ENCODE results near the gene ETV6. TPM values are rescaled to one million over a fixed set of nuclear protein-coding genes. Genes with fewer than 3 reads are reported as not detected.

Gene ETV6
- total RNA-seq, 1 experiment from 2014 or later, result 1.9 TPM

DNA sequence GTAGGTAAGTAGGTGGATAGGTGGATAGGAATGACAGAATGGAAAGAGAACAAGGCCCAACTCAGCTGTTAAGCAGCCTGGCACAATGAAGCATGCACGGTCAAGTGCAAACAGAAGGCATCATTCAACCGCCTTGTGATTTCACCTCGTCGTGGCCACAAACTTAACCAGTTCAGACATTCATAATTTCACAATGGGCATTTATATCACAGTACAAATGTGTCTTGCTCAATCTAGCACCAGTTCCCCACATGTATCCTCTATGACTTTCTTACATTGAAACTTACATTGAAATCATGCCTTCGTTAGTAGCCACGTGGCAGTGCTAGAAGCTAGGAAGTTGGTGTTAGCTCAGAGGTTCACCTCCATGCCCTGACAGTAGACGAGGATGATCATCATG, 207.5 kb downstream of the ETV6 start:
- DNase-seq (ENCODE audit: low spot score), result no peak

DNA sequence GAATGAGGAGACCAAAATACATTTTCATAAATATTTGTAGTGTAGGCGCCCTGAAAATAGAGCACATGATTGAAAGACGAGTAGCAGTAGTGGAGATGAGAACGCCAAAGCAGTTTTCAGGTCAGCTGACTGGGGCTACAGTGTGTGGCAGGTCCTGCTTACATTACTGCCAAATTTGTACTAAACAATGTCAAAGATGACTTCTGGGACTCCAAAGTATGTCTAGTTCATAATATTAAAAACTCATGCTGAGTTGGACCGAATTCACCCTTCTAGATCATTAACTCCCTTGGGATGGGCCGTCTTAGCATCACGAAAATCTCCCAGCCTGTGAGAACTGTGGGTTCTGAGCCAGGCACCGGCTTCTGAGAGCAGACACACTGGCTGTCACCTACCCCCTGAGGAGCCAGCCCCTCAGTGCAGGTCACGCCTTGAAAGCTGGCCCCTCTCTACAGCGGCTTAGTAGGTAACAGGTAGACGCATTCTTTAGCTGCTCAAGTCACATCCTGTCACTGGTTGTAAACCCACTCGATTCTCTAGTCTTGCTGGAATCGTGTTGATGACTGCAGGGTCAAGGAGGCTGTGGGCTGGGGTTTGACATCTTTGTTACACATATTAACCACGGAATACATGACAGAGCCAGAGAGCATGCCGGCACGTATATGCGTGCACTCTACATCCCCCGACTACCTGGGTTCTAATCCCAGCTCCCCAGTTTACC, 210.4 kb downstream of the ETV6 start:
- DNase-seq (ENCODE audit: low spot score), result no peak

DNA sequence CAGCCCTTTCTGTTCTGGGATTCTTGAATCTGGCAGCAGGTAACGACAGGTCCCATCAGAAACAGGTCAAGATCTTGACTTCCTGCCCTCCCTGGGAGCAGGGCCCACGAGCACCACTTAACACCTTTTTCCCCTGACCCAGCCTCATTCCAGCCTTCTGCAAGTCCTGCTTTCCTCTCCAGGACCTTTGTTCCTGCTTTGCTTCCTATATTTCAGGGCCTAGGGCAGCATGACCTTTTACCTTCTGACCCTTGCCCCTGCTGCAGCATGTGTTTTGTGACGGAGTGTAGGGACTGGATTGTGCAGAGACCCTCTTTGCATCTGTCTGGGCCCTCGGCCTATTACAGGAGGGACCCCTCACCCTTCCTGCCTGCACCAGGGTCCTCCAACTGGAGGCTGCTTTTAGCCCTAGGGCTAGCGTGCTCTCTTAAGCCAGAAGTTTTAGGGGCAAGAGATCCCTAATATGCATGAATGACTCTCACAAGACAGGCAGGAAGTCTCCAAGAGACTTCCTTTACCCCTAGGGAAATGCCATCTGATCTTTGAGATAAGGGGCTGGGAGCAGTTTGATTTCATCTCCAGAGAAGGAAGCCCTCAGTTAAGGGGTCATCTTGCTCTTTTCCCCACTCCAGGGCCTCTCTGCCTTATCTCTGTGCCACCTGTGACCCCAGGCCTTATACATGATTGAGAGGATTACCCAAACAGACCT, 211.8 kb downstream of the ETV6 start:
- no peak for DNase-seq (ENCODE audit: low spot score)

DNA sequence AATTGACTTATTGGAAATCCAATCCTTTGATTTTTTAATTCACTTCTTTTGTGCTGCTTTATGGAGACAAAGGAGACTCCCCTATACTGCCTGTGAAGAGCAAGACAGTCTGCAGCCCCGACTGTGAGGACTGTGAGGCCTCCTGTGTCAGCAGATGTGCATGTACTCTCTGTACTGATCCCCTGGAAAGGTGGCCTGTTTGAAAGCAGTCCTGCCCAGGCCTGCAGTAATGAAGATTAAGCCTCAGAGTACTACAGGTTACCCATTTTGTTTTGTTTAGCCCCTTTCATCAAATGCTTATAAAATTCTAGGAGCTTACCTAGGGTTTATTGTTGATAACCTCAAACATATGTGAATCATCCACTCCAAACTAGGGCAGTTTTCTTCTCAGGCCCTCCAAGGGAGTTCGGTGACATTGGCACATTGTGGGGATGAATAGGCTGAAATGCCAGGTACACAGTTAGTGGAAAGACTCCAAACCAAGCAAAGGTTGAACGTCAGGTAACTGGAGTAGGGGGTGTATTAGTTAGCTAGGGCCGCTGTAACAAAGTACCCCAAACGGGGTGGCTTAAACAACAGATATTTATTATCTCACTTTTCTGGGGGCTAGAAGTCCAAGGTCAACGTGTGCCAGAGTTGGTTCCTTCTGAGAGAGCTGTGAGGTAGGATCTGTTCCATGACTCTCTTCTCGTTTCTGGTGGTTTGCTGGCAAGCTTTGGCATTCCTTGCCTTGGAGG, 212.6 kb downstream of the ETV6 start:
- DNase-seq (ENCODE audit: low spot score), result no peak

DNA sequence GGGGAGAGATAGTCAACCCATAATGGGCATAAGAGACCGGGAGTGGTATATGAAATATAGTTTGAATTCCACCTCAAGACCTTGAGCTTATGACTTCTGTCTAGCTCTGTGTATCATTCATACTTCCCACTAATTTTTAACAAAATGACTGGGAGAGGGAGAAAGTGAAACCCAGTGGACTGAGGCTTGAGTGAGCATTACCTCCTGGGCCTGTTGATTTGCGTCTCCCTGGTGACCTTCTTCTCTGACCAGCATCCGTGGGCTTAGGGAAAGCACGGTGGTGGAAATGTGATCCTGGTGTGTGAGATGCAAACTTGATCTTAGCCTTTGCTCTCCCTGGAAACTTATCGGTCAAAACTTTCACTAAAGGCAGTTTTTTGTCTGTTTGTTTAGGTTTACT, 213.3 kb downstream of the ETV6 start:
- no peak for DNase-seq (ENCODE audit: low spot score)

DNA sequence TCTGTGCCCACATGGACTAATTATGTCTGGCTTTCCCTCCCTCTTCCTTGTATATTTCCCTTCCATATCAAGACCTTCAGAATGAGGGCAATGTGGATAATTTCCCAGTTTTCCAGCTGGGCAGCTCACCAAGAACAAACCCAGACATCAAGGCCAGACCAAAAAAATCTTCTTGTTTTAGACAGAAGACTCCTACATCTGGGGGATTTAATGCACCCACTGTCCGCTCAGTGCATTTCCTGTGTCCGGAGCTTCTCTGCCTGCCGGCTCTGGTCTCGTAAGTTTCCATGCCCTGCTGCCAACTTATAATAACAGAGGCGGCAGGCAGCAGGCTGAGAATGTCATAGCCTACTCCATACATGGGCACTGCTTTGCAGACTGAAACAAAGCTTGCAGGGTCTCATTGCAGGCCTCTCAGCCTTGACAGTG, 214.0 kb downstream of the ETV6 start:
- DNase-seq (ENCODE audit: low spot score), result no peak

DNA sequence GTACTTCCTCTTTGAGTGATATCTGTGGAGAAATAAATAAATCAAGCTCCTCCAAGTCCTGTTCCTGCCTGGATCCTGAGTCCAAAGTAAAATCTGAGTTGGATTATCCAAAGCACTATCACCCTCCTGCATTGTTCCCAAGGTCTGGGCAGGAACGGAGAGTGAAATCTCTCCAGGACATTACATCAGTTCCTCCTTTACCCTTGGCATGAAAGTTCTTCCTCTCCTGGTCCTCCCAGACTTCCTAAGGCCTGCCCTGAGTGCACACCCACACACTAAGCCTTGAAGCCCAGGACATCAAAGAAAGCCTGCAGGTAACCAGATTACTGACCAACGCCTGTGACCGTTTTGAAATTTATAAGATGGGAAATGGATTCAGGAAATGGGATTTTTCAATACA, 214.5 kb downstream of the ETV6 start:
- DNase-seq (ENCODE audit: low spot score), result no peak

DNA sequence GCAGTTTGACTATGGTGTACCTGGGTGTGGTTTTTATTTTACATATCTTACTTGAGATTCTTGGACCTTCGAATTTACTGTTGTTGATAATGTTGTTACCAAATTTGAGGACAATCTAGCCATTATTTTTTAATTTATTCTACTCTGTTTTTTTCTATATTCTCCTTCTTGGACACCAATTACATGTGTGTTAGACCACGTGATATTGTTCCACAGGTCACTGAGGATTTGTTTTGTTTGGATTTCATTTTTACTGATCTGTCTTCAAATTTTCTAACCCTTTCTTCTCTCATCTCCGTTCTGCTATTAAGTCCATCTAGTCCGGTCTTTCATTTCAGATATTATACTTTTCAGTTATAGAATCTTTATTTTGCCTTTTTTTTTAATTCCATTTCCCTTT, 216.3 kb downstream of the ETV6 start:
- no peak for DNase-seq (ENCODE audit: low spot score)

DNA sequence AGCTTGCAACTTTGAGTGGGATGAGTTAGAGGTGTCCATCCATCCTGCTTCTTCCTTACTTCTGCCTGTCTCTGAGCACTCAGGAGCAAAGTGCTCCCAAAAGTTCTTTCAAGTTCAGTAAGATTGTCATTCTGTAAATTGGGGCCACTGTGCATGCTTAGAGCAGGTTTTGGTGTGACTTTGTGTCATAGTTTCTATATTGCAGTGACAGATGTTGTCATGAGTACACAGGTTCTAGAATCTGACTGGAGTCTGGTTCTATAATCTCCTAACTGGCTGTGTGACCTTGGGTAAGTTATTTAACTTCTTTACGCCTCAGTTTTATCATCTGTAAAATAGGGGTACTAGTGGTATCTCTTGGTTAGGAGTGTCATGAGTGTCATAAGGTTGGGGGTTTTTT, 218.6 kb downstream of the ETV6 start:
- no peak for DNase-seq (ENCODE audit: low spot score)

DNA sequence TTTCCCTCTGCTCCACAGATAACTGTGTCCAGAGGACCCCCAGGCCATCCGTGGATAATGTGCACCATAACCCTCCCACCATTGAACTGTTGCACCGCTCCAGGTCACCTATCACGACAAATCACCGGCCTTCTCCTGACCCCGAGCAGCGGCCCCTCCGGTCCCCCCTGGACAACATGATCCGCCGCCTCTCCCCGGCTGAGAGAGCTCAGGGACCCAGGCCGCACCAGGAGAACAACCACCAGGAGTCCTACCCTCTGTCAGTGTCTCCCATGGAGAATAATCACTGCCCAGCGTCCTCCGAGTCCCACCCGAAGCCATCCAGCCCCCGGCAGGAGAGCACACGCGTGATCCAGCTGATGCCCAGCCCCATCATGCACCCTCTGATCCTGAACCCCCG, 219.9 kb downstream of the ETV6 start:
- DNase-seq (ENCODE audit: low spot score), result no peak

DNA sequence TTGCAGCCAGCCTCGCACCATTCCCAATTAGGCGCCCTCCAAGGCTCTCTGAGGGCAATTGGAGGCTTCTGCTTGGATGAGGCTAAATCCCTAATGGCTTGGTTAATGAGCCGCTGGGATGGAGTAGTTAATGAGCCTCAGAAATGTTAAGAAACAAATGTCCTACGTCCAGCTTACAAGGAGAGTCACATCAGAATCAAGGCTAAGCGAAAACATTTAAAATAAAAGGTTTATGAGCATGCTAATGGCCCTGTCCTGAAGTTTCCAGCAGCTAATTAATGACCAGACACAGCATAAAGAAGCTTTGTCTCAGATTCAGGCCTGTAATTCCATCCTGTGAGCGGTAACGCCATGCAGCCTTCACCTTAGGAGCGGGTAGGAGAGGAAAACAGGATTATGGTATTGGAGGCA, 220.6 kb downstream of the ETV6 start:
- DNase-seq (ENCODE audit: low spot score), result no peak

DNA sequence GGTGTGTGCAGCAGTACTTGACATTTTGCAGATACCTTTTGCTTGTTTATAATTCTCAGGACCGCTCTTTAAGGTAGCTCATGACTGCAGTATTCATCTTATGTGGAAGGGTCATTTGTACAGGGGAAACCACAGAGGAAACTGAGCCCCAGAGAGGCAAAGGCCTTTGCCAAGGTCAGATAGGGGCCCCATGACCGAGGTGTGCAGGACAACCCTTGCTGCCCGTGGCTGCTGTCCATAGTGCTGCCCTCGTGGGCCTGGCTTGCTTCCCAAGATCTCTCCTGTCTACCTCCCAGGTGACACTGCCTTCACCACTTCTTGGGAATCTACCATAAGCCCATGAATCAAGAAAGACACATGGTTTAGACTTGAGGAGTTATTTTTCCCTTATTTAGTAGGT, 222.6 kb downstream of the ETV6 start:
- DNase-seq (ENCODE audit: low spot score), result no peak

DNA sequence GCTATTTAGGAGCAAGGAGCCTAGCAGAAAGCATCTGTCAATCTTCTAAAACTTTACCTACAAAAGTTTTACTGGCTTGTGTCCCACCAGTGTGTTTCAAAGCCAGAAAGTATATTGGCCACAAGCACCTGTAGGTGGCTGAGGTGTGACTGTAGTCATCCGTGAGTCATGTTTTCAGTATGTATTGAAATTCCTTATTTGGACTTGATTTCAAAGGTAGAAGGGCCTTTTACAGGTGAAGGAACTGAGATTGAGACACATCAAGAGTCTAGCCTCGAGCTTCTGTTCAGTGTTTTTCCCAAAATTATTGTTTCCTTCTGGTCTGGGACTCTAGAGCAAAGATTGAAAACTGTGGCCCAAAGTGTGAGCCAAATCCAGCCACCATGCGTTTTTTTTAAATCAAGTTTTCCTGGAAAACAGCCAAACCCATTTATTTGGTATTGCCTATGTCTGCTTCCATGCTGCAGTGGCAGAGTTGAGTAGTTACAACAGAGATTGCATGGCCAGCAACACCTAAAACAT, 226.0 kb downstream of the ETV6 start:
- DNase-seq (ENCODE audit: low spot score), result no peak

DNA sequence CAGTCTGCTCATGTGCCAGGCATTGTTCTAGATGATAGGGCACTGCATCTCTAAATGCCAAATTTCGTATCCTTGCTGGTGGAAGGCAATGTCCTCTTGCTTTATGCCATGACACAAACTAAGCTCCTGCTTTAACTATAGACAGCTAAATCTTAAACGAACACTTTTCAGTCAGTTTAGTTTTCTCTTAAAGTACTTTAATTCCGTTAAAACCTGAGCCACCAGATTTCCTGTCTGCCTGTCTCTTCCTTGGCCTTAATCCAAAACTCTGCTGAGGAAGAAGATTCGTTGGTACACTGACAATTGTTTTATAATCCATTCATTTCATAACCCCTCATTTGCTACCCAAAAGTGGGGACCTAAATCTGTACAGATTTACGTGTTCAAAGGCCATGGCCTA, 226.8 kb downstream of the ETV6 start:
- no peak for DNase-seq (ENCODE audit: low spot score)

DNA sequence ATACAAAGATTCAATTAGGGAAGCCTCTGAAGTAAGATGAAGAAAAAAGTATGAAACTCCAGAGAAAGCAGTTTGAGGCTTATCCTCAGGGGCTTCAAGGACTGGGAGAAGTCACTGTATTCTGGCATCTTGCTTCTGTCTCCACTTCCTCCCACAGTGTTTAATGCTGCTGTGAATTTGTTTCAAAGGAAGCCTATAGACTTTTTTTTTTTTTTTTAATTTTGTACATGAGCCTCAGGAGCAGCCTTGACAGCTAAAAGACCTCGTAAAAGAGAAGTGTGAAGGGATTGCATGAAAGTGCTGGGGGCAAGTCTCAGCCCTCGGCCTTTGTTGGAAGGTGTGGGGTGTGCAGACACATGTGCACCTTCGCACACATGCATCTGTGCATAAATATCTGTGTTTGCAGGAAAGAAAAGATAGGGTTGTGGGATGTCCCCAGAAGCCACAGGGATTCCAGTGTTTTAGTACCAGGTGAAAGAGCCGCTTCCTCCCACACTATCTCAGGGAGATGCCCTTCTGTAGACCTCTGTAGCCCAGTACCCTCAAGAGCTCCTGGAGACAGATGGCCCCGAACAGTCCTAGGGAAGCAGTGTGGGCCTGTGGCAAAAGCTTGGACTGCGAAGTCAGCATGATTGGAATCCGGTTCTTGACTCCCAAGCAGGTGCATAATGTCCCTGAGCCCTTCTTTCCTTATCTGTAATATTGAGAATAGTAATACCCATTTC, 227.8 kb downstream of the ETV6 start:
- DNase-seq (ENCODE audit: low spot score), result no peak

DNA sequence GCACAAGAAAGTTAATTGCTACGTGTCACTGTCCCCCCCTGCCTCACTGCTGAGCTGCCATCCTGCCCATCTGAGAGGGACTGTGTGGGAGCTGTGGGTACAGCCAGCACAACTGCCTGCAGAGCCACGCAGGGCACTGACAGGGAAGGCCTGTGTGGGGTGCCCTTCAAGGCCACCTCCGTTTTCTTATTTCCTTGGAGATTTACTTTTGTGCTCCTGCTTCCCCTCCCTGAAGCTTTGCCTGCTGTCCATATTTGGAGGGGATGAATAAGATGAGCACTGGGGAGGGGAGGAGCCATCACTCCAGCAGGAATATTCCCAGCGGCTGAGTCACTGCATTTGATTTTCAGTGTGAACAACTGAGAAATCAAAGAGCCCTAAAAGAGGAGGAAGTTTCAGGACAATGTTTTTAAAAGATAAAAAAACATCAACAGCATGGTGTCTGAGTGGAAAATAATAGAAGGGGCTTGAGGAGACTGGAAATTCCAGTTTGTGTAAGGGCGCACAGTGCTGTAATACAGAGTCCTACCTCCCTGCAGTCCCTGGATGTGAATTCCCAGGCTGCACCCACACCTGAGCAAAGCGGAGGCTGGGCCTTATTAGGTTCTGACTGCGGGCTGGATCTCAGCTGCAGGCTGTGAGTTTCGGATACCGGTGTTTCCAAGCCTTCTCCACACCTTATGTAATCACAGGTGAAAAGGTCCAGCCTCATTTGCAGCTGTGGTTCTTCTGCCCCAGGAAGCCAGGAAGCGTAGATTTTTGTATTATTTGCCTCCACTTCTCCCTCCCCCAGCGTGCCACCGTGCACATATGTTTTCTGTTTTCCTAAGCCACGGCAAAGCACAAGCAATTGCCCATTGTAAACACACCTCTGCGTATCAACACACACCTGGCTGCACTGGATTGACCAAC, 228.7 kb downstream of the ETV6 start:
- peak; percentile 68 for DNase-seq (ENCODE audit: low spot score)

DNA sequence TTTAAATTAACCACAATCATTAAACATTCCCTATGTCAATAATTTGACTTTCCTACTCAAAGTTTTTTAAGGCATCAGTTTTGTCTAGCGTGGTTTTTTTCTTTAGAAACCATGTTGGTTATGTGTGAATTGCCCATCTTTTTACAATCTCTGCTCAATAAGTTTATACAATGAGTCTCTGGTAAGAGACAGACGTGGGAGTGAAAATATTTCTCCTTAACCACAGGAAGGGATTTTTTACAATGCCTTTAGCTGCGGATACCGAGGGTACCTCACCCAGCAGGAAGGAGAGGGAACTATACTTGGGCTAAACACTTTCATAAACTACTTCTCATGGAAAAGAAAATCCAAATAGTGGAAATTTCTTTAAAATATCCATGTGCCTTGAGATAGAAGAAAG, 229.8 kb downstream of the ETV6 start:
- DNase-seq (ENCODE audit: low spot score), result no peak

DNA sequence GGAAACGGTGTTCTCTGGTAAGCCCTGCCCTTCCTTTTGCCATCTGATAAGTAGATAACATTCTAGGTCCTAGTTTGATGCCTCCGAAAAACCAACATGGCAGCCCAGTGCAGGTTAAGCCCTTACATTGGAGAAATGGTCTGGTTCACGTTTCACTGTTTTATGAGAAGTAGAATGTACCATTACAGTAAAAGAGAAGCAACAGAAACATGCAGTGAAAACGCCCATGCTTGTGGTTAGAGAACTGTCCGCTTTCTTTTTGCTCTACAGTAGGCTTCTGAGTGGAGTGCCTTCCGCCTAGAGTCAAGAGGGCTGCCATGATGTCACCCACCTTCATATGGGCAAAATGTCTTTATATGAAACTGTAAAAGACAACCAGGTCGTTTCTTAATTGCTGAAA, 230.9 kb downstream of the ETV6 start:
- DNase-seq (ENCODE audit: low spot score), result no peak

DNA sequence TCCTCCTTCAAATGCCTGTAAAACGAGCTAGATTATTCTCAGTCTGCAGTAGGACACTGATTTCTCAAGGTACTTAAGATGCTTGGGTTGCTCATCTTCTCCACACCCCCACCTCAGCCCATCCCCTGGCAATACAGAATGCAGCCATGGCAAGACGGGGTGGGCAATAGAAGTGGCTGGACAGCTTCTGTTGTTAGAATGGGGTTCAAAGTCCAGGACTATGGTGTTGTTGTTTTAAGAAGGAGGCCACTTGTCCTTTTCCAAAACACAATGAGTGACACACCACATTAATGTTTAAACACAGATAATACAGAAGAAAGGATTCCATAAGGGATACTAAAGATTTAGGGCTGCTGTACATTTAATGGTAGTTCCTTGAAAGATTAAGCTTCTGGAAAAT, 232.4 kb downstream of the ETV6 start:
- DNase-seq (ENCODE audit: low spot score), result no peak

DNA sequence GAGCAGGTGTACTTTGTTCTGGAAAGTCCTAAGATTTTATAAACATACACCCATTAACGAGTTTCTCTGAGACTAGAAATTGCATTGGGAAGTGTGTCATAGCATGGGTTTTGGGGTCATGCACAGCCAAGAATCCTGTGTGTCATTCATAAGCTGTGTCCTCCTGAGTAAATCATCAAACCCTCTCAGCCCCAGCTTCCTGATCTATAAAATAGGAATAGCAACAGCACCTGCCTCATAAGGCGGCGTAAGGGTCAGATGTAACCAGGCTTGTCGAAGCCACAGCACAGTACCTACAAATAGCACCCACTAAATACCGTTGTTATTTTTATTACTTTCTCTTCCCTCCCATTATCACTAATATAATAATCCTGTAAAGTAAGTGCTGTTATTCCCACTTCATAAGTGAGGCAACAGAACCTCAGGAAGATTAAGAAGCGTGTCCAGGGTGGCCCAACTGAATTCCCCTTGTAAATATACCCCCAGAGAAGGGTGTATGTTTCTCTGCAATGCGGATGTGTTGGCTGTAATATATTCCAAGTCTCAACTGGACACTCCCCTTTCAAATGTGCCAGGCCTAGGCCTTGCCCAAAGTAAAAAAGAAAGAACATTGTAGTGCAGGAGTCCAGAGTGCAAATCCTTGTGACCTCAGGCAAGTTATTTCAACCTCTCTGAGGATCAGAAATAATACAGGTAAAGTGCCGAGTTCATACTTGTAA, 233.0 kb downstream of the ETV6 start:
- no peak for DNase-seq (ENCODE audit: low spot score)

Measured in A172 (cell line).